Mononuclear cell (primary cell): ENCODE data around the gene MAT1A. TPM values are rescaled to one million over a fixed set of nuclear protein-coding genes. Genes with fewer than 3 reads are reported as not detected.
"Not testable (repeated sequence)": the region's sequence is repeated elsewhere in the genome, so short reads cannot be mapped to it uniquely, and the experiment has no call there.

Experiments used
- H3K27me3 ChIP-seq: 2 replicates; pipeline ENCODE4 v1.6.0; 2011; ENCODE audit warnings: low read length, control low read depth; ENCODE audit not compliant: insufficient read depth
- H3K4me1 ChIP-seq: 2 replicates; pipeline ENCODE4 v1.5.1; 2011; ENCODE audit warnings: mild to moderate bottlenecking, low read length, control low read depth; ENCODE audit not compliant: insufficient read depth
- H3K4me3 ChIP-seq: 2 replicates; pipeline ENCODE4 v1.5.1; 2011; ENCODE audit warnings: mild to moderate bottlenecking, low read length, moderate library complexity
- H3K9me3 ChIP-seq: 2 replicates; pipeline ENCODE4 v1.5.1; 2011; ENCODE audit warnings: low read depth, mild to moderate bottlenecking, control low read depth, low read length
- total RNA-seq: library from RNA; depleted of rRNA; stranded (reverse); fragments of >200 nt; gene quantifications from one replicate; pipeline ENCODE4 v1.2.3, GENCODE V29; 2012

MAT1A gene
- not detected for total RNA-seq

GRCh38 chr10:80289451-80290287 is at the start of gene MAT1A:
Gene MAT1A (minus strand): TSS chr10:80289658. CDS start chr10:80289423, 235 bp downstream.
- Histone ChIP-seq H3K27me3 (no peaks in the 10 kb centered on the region), H3K4me1 (no peaks in the 10 kb centered on the region), H3K4me3 (no peak within 1 kb of the TSS), H3K9me3 (no peaks in the 10 kb centered on the region)

- H3K4me1 ChIP-seq, result no peaks in the 10 kb centered on the region
- H3K27me3 ChIP-seq, result peaks cover 3% of the 10 kb centered on the region
- H3K9me3 ChIP-seq, result no peaks in the 10 kb centered on the region
- H3K4me3 ChIP-seq, result no peak overlapping the region
Observed at GRCh38 chr10:80333983-80334382, 44.5 kb upstream of the MAT1A start.

- Histone ChIP-seq H3K4me3 (no peak overlapping the region), H3K27me3 (peaks cover 3% of the 10 kb centered on the region), H3K4me1 (no peaks in the 10 kb centered on the region), H3K9me3 (no peaks in the 10 kb centered on the region)
Observed at GRCh38 chr10:80324891-80325364, 35.5 kb upstream of the MAT1A start.

- no peak overlapping the region for H3K4me3 ChIP-seq
- H3K27me3 ChIP-seq, result no peaks in the 10 kb centered on the region
- no peaks in the 10 kb centered on the region for H3K4me1 ChIP-seq
- no peaks in the 10 kb centered on the region for H3K9me3 ChIP-seq
Observed at GRCh38 chr10:80324086-80324485, 34.6 kb upstream of the MAT1A start.

GRCh38 chr10:80323311-80323710 is 33.9 kb upstream of the MAT1A start:
- no peaks in the 10 kb centered on the region for H3K4me1 ChIP-seq
- no peaks in the 10 kb centered on the region for H3K9me3 ChIP-seq
- no peak overlapping the region for H3K4me3 ChIP-seq
- no peaks in the 10 kb centered on the region for H3K27me3 ChIP-seq

- Histone ChIP-seq H3K4me1 (no peaks in the 10 kb centered on the region), H3K9me3 (no peaks in the 10 kb centered on the region), H3K27me3 (no peaks in the 10 kb centered on the region), H3K4me3 (no peak overlapping the region)
Observed at GRCh38 chr10:80322711-80323110, 33.3 kb upstream of the MAT1A start.

GRCh38 chr10:80322158-80322557 is 32.7 kb upstream of the MAT1A start:
- H3K9me3 ChIP-seq, result no peaks in the 10 kb centered on the region
- no peaks in the 10 kb centered on the region for H3K27me3 ChIP-seq
- H3K4me3 ChIP-seq, result no peak overlapping the region
- H3K4me1 ChIP-seq, result no peaks in the 10 kb centered on the region

- H3K27me3 ChIP-seq, result no peaks in the 10 kb centered on the region
- H3K4me3 ChIP-seq, result no peak overlapping the region
- H3K4me1 ChIP-seq, result no peaks in the 10 kb centered on the region
- no peaks in the 10 kb centered on the region for H3K9me3 ChIP-seq
Observed at GRCh38 chr10:80321183-80321582, 31.7 kb upstream of the MAT1A start.

- no peaks in the 10 kb centered on the region for H3K4me1 ChIP-seq
- no peak overlapping the region for H3K4me3 ChIP-seq
- H3K9me3 ChIP-seq, result no peaks in the 10 kb centered on the region
- no peaks in the 10 kb centered on the region for H3K27me3 ChIP-seq
Observed at GRCh38 chr10:80320377-80320776, 30.9 kb upstream of the MAT1A start.

GRCh38 chr10:80319725-80320290 is 30.4 kb upstream of the MAT1A start:
- Histone ChIP-seq H3K4me3 (no peak overlapping the region), H3K9me3 (no peaks in the 10 kb centered on the region), H3K4me1 (no peaks in the 10 kb centered on the region), H3K27me3 (no peaks in the 10 kb centered on the region)

DNA sequence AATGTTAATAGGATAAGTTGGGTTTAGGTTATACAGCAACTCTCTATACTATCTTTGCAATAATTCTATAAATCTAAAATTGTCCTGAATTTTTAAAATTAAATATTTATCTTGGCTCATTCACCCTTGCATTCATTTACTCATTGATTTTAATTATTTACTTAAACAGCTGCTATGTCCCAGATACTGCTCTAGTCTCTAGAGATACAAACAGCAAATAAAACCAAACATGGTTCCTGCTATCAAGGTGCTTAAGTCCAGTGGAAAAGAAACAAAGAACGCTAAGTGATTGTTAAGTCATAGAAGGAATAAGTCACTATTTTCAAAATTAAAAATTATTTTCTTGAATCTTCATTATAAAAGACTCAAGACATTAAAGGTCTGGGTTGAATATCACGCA is 29.9 kb upstream of the MAT1A start:
- no peaks in the 10 kb centered on the region for H3K9me3 ChIP-seq
- no peaks in the 10 kb centered on the region for H3K27me3 ChIP-seq
- H3K4me1 ChIP-seq, result no peaks in the 10 kb centered on the region
- no peak overlapping the region for H3K4me3 ChIP-seq

DNA sequence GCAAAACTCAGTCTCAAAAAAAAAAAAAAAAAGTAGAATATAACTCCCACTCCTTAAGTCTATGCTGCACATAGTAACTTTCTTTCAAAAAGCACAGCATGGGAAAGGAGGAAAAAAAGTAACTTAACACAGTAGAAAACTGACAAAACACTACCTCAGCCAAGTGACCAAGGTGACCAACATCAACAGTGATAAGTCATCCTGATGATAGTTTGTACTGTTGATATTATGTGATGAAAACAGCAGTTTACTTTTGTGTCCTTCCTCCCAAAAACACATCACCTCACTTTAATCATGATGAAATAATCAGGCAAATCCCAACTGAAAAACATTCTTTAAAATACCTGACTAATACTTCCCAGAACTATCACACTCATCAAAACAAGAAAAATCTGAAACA is 29.3 kb upstream of the MAT1A start:
- no peak overlapping the region for H3K4me3 ChIP-seq
- no peaks in the 10 kb centered on the region for H3K27me3 ChIP-seq
- no peaks in the 10 kb centered on the region for H3K9me3 ChIP-seq
- H3K4me1 ChIP-seq, result no peaks in the 10 kb centered on the region

DNA sequence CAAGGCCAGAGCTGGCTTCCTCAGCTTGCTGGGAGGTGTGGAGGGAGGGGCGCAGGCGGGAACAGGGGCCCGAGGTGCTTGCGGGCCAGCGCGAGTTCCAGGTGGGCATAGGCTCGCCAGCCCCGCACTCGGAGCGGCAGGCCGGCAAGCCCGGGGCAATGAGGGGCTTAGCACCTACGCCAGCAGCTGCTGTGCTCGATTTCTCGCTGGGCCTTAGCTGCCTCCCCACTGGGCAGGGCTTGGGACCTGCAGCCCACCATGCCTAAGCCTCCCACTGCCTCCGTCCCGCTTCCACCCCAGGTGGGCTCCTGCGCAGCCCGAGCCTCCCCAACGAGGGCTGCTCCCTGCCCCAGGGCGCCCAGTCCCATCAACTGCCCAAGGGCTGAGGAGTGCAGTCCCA is 25.9 kb upstream of the MAT1A start:
- H3K9me3 ChIP-seq, result no peaks in the 10 kb centered on the region
- no peaks in the 10 kb centered on the region for H3K27me3 ChIP-seq
- H3K4me3 ChIP-seq, result no peak overlapping the region
- no peaks in the 10 kb centered on the region for H3K4me1 ChIP-seq

GRCh38 chr10:80313523-80313922 is 24.1 kb upstream of the MAT1A start:
- Histone ChIP-seq H3K4me3 (no peak overlapping the region), H3K27me3 (no peaks in the 10 kb centered on the region), H3K9me3 (no peaks in the 10 kb centered on the region), H3K4me1 (no peaks in the 10 kb centered on the region)

DNA sequence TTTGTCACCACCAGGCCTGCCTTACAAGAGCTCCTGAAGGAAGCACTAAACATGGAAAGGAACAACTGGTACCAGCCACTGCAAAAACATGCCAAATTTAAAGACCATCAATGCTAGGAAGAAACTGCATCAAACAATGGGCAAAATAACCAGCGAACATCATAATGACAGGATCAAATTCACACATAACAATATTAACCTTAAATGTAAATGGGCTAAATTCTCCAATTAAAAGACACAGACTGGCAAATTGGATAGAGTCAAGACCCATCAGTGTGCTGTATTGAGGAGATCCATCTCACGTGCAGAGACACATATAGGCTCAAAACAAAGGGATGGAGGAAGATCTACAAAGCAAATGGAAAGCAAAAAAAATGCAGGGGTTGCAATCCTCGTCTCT is 16.5 kb upstream of the MAT1A start:
- not testable (repeated sequence) for H3K4me3 ChIP-seq, H3K27me3 ChIP-seq, H3K9me3 ChIP-seq, H3K4me1 ChIP-seq

DNA sequence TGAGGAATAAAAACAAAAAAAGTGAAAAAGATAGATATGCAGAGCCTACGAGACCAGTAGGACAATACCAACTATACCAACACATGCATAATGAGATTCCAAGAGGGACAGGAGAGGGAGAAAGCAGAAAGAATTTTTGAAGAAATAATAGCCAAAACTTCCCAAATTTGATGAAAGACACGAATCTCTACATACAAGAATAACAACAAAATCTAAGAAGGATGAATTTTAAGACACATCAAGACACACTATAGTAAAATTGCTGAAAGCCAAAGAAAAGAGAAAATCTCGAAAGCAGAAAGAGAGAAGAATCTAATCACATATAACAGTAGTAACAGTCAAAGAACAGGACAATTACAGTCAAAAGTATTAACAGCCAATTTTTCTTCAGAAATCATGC is 7.5 kb upstream of the MAT1A start:
- no peaks in the 10 kb centered on the region for H3K4me1 ChIP-seq
- H3K9me3 ChIP-seq, result peaks cover 10% of the 10 kb centered on the region
- H3K4me3 ChIP-seq, result no peak overlapping the region
- H3K27me3 ChIP-seq, result peaks cover 2% of the 10 kb centered on the region
